ENCODE results near the gene ERC2.

Gene ERC2

GRCh38 chr3:55609230-55609827, 858.9 kb downstream of the ERC2 start:
- no peak for TF ChIP-seq MYC (IDR thresholded peaks at IDR 0.05; ENCODE audit: low read depth, low read length)
- TF ChIP-seq MAX (IDR thresholded peaks at IDR 0.05; ENCODE audit: low read depth, low read length) = no peak
- TF ChIP-seq POLR2A (IDR thresholded peaks at IDR 0.05; ENCODE audit: extremely low read depth, insufficient read length) = no peak
- TF ChIP-seq CTCF (IDR thresholded peaks at IDR 0.05; ENCODE audit: low read depth, low read length) = peak; percentile 31
- DNase-seq (ENCODE audit: low read depth) = peak; percentile 5
- H3K4me3 ChIP-seq (ENCODE audit: low read depth, low read length) = no peak overlapping the region

GRCh38 chr3:55608301-55608937, 859.8 kb downstream of the ERC2 start:
- DNase-seq (ENCODE audit: low read depth) = no peak
- no peak overlapping the region for H3K4me3 ChIP-seq (ENCODE audit: low read depth, low read length)
- no peak for TF ChIP-seq CTCF (IDR thresholded peaks at IDR 0.05; ENCODE audit: low read depth, low read length)
- TF ChIP-seq POLR2A (IDR thresholded peaks at IDR 0.05; ENCODE audit: extremely low read depth, insufficient read length) = no peak
- no peak for TF ChIP-seq MAX (IDR thresholded peaks at IDR 0.05; ENCODE audit: low read depth, low read length)
- TF ChIP-seq MYC (IDR thresholded peaks at IDR 0.05; ENCODE audit: low read depth, low read length) = no peak

GRCh38 chr3:55607844-55608243, 860.4 kb downstream of the ERC2 start:
- DNase-seq (ENCODE audit: low read depth) = no peak
- H3K4me3 ChIP-seq (ENCODE audit: low read depth, low read length) = no peak overlapping the region
- TF ChIP-seq CTCF (IDR thresholded peaks at IDR 0.05; ENCODE audit: low read depth, low read length) (no peak), MYC (IDR thresholded peaks at IDR 0.05; ENCODE audit: low read depth, low read length) (no peak), POLR2A (IDR thresholded peaks at IDR 0.05; ENCODE audit: extremely low read depth, insufficient read length) (no peak), MAX (IDR thresholded peaks at IDR 0.05; ENCODE audit: low read depth, low read length) (no peak)

- H3K4me3 ChIP-seq (ENCODE audit: low read depth, low read length) = no peak overlapping the region
- TF ChIP-seq MYC (IDR thresholded peaks at IDR 0.05; ENCODE audit: low read depth, low read length) (no peak), MAX (IDR thresholded peaks at IDR 0.05; ENCODE audit: low read depth, low read length) (no peak), CTCF (IDR thresholded peaks at IDR 0.05; ENCODE audit: low read depth, low read length) (no peak), POLR2A (IDR thresholded peaks at IDR 0.05; ENCODE audit: extremely low read depth, insufficient read length) (no peak)
- DNase-seq (ENCODE audit: low read depth) = no peak
Measured at GRCh38 chr3:55607175-55607574, 861.1 kb downstream of the ERC2 start.

GRCh38 chr3:55605443-55606236, 862.6 kb downstream of the ERC2 start:
- no peak for DNase-seq (ENCODE audit: low read depth)
- no peak overlapping the region for H3K4me3 ChIP-seq (ENCODE audit: low read depth, low read length)
- TF ChIP-seq MAX (IDR thresholded peaks at IDR 0.05; ENCODE audit: low read depth, low read length) = no peak
- TF ChIP-seq POLR2A (IDR thresholded peaks at IDR 0.05; ENCODE audit: extremely low read depth, insufficient read length) = no peak
- no peak for TF ChIP-seq MYC (IDR thresholded peaks at IDR 0.05; ENCODE audit: low read depth, low read length)
- TF ChIP-seq CTCF (IDR thresholded peaks at IDR 0.05; ENCODE audit: low read depth, low read length) = no peak

Data from NB4 (cell line).